GM21786 (cell line): Measurements from ENCODE around the gene RTN4R.
"Not testable (repeated sequence)": the region's sequence is repeated elsewhere in the genome, so short reads cannot be mapped to it uniquely, and the experiment has no call there.

Source experiments
- ATAC-seq: cut with Tn5 transposase; IDR thresholded peaks from one replicate; pipeline ENCODE4 v1.9.1; 2021; ENCODE audit not compliant: unreplicated experiment

The RTN4R gene

GRCh38 chr22:20268279-20269012, at the start of gene RTN4R:
Gene RTN4R (minus strand): TSS chr22:20268318. CDS start chr22:20268092, 226 bp downstream.
- ATAC-seq, result no peak

GRCh38 chr22:20317402-20318042, 49.4 kb upstream of the RTN4R start:
- ATAC-seq, result not testable (repeated sequence)

GRCh38 chr22:20316844-20317401, 48.8 kb upstream of the RTN4R start:
- ATAC-seq, result no peak

GRCh38 chr22:20316217-20316843, 48.2 kb upstream of the RTN4R start:
- no peak for ATAC-seq

- ATAC-seq, result no peak
Measured at GRCh38 chr22:20315337-20316216, 47.5 kb upstream of the RTN4R start.

- not testable (repeated sequence) for ATAC-seq
Measured at GRCh38 chr22:20314741-20315336, 46.7 kb upstream of the RTN4R start.

- not testable (repeated sequence) for ATAC-seq
Measured at GRCh38 chr22:20314206-20314605, 46.1 kb upstream of the RTN4R start.

GRCh38 chr22:20313306-20314077, 45.4 kb upstream of the RTN4R start:
- not testable (repeated sequence) for ATAC-seq

- no peak for ATAC-seq
Measured at GRCh38 chr22:20312396-20313191, 44.5 kb upstream of the RTN4R start.

GRCh38 chr22:20311249-20312062, 43.3 kb upstream of the RTN4R start:
- ATAC-seq, result not testable (repeated sequence)

GRCh38 chr22:20310773-20311172, 42.7 kb upstream of the RTN4R start:
- ATAC-seq, result not testable (repeated sequence)

GRCh38 chr22:20310180-20310579, 42.1 kb upstream of the RTN4R start:
- ATAC-seq, result not testable (repeated sequence)

- ATAC-seq, result not testable (repeated sequence)
Measured at GRCh38 chr22:20308806-20309650, 40.9 kb upstream of the RTN4R start.

GRCh38 chr22:20307448-20308447, 39.6 kb upstream of the RTN4R start:
- not testable (repeated sequence) for ATAC-seq

GRCh38 chr22:20306646-20307447, 38.7 kb upstream of the RTN4R start:
- not testable (repeated sequence) for ATAC-seq
